ENCODE measurements around the gene SKP1. TPM values are rescaled to one million over a fixed set of nuclear protein-coding genes. Genes with fewer than 3 reads are reported as not detected.

Gene SKP1
- total RNA-seq, 1 experiment from 2014 or later: 245 TPM

DNA sequence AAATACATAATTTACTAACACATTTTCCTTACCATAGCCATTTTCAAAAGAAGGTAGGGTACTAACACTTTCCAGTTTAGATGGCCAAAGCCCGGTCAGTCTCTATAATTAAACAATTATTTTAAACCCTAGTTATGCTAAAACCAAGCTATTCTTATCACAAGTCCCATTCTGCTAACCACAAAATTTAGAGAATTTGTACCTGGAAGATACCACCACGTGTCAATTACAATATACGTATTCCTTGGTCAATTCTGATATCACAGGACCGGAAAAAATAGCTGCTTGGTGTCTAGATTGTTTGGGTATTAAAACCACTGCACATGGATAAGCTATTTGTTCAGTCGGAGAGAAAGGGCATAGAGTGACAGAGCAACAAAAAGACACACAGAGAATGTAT is 18.9 kb upstream of the SKP1 start:
- Histone ChIP-seq H2AFZ (ENCODE audit: low read depth, low read length, poor library complexity, severe bottlenecking) (no peak overlapping the region), H3K4me1 (ENCODE audit: control insufficient read depth in 1 of 2, insufficient read depth in 2 of 2, low read length in 2 of 2) (no peaks in the 10 kb centered on the region), H3K9ac (ENCODE audit: low read length) (no peak overlapping the region), H3K9me3 (ENCODE audit: control insufficient read depth in 1 of 2, insufficient read depth in 1 of 2, low read depth in 1 of 2, low read length in 2 of 2) (no peaks in the 10 kb centered on the region), H4K20me1 (ENCODE audit: insufficient read depth) (0 out of 2 replicates have a peak, but pooled peaks cover 4% of the 10 kb centered on the region), H3K4me3 (replicated peaks in 1 of 2; ENCODE audit: low read depth in 1 of 2, low read length in 2 of 2) (no peak overlapping the region), H3K27me3 (ENCODE audit: insufficient read depth, low read length) (no peaks in the 10 kb centered on the region), H3K79me2 (ENCODE audit: insufficient read depth, low read length) (peaks cover 33% of the 10 kb centered on the region), H3K27ac (ENCODE audit: low read depth, low read length) (no peak overlapping the region), H3K9me2 (ENCODE audit: insufficient read depth) (no peaks in the 10 kb centered on the region), H3K4me2 (ENCODE audit: low read length) (no peak overlapping the region), H3K36me3 (ENCODE audit: control insufficient read depth in 1 of 2, insufficient read depth in 2 of 2, low read length in 2 of 2) (peaks cover 32 to 49% of the 10 kb centered on the region in 2 experiments)
- ChIA-PET POLR2A (no interaction called here), RAD21 (ENCODE audit: low non-redundant PET in 1 of 2, low total read pairs in 2 of 2, uncharacterized antibody in 2 of 2, unreplicated experiment in 2 of 2) (no interaction called here), CTCF (no interaction called here)
- TF ChIP-seq EGR1 (IDR thresholded peaks at IDR 0.05; ENCODE audit: low read depth) (no peak), SRF (IDR thresholded peaks at IDR 0.05; ENCODE audit: low read depth) (no peak), ELF1 (IDR thresholded peaks at IDR 0.05; ENCODE audit: borderline replicate concordance, low read depth) (no peak), REST (IDR thresholded peaks at IDR 0.05; ENCODE audit: low read depth) (no peak), MAX (IDR thresholded peaks at IDR 0.05) (no peak), POLR2A (IDR thresholded peaks at IDR 0.05; ENCODE audit: borderline replicate concordance, extremely low read depth, insufficient read depth, insufficient read length) (no peak), FOSL1 (IDR thresholded peaks at IDR 0.05; ENCODE audit: low read depth) (no peak), EZH2phosphoT487 (IDR thresholded peaks at IDR 0.05; ENCODE audit: borderline replicate concordance) (no peak), CTCF (IDR thresholded peaks at IDR 0.05 in 2 of 3, conservative IDR thresholded peaks at IDR 0.05 in 1 of 3; ENCODE audit: borderline replicate concordance in 1 of 3, insufficient read depth in 1 of 3, low read depth in 2 of 3, low read length in 2 of 3) (no peak), CEBPB (IDR thresholded peaks at IDR 0.05; ENCODE audit: low read depth) (no peak), SP1 (IDR thresholded peaks at IDR 0.05; ENCODE audit: low read depth) (no peak)
- TF ChIP-seq, protein P1, sequence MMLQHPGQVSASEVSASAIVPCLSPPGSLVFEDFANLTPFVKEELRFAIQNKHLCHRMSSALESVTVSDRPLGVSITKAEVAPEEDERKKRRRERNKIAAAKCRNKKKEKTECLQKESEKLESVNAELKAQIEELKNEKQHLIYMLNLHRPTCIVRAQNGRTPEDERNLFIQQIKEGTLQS (IDR thresholded peaks at IDR 0.05): no peak
- TF ChIP-seq, protein P2, sequence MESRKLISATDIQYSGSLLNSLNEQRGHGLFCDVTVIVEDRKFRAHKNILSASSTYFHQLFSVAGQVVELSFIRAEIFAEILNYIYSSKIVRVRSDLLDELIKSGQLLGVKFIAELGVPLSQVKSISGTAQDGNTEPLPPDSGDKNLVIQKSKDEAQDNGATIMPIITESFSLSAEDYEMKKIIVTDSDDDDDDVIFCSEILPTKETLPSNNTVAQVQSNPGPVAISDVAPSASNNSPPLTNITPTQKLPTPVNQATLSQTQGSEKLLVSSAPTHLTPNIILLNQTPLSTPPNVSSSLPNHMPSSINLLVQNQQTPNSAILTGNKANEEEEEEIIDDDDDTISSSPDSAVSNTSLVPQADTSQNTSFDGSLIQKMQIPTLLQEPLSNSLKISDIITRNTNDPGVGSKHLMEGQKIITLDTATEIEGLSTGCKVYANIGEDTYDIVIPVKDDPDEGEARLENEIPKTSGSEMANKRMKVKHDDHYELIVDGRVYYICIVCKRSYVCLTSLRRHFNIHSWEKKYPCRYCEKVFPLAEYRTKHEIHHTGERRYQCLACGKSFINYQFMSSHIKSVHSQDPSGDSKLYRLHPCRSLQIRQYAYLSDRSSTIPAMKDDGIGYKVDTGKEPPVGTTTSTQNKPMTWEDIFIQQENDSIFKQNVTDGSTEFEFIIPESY (IDR thresholded peaks at IDR 0.05; ENCODE audit: extremely low read depth, insufficient replicate concordance, low read length): no peak
- BruUV-seq (replicated peaks): no TSS peak
- ATAC-seq (no peak), DNase-seq (ENCODE audit: low read depth, low spot score) (no peak)
- intact Hi-C loops (cut with micrococcal nuclease): no loop called here
